Activated CD4-positive, alpha-beta T cell treated with anti-CD3 and anti-CD28 coated beads for 36 hours (primary cell): ENCODE data around the gene PXYLP1. TPM values are rescaled to one million over a fixed set of nuclear protein-coding genes. Genes with fewer than 3 reads are reported as not detected.

Experiments
- ATAC-seq: fragments of 200-7000 bp; cut with Tn5 transposase; one replicate; pipeline ENCODE4 v1.10.0; 2021; ENCODE audit warnings: mild to moderate bottlenecking, moderate library complexity
- CTCF ChIA-PET: fragments of 350-600 bp; sonication (Branson Sonifier 250); formaldehyde crosslinking; loops from one replicate; lab custom pipeline; 2021; ENCODE audit warnings: antibody characterized with exemption; lab: Charles Lee
- POLR2A ChIA-PET: fragments of 350-600 bp; sonication (Branson Sonifier 250); formaldehyde crosslinking; loops from one replicate; lab custom pipeline; 2021; ENCODE audit warnings: antibody characterized with exemption, inconsistent platforms; lab: Charles Lee
- DNase-seq: peaks from one replicate; pipeline ENCODE4 v3.0.0-alpha.2; 2020
- H3K27ac Mint-ChIP-seq: one replicate; pipeline ENCODE4 v1.8.0; 2021; ENCODE audit warnings: mixed read lengths
- H3K27me3 Mint-ChIP-seq: one replicate; pipeline ENCODE4 v1.8.0; 2021; ENCODE audit warnings: mixed read lengths
- H3K36me3 Mint-ChIP-seq: one replicate; pipeline ENCODE4 v1.8.0; 2021; ENCODE audit warnings: low read depth, mixed read lengths
- H3K4me1 Mint-ChIP-seq: one replicate; pipeline ENCODE4 v1.8.0; 2021; ENCODE audit warnings: mixed read lengths
- H3K4me3 Mint-ChIP-seq: one replicate; pipeline ENCODE4 v1.8.0; 2021; ENCODE audit warnings: mild to moderate bottlenecking, moderate library complexity, mixed read lengths
- H3K9me3 Mint-ChIP-seq: one replicate; pipeline ENCODE4 v1.8.0; 2021; ENCODE audit warnings: low read depth, mixed read lengths
- intact Hi-C, 2 experiments: fragments of 100-400 bp; cut with DNase I in 1 of 2; cut with micrococcal nuclease in 1 of 2; formaldehyde crosslinking; loops; one replicate each; pipeline versions ENCODE4 v1.14.2 to v1.15.1; 2022 to 2024; cut with DNase I, micrococcal nuclease
- total RNA-seq, 2 experiments: library from RNA; stranded (reverse); gene quantifications; one replicate each; pipeline ENCODE4 v1.2.3, GENCODE V29; 2021

Gene PXYLP1
- total RNA-seq, 2 experiments from 2014 or later = 10.3 to 12.2 TPM

DNA sequence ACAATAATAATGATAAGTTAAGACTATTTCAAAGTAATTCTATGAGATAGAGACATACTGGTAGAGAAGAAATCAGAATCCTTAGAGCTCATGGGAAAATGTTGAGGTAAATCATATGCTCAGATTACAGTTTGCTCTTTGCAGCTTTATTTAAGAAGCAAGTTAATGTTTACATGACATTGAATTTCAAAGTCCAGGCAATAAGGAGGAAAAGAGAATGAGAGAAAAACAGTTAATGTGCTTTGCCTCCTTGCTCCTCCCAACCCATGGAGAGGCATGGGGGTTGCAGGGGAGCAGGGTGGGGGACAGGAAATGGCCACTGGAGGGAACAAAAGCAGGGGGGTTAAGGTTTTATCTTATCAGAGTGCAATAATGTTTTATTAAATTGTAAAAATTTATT, 94.5 kb downstream of the PXYLP1 start:
- Mint-ChIP-seq H3K36me3 (peaks cover 2% of the 10 kb centered on the region), H3K27ac (no peak overlapping the region), H3K4me1 (peaks cover 23% of the 10 kb centered on the region), H3K9me3 (no peaks in the 10 kb centered on the region), H3K27me3 (no peaks in the 10 kb centered on the region), H3K4me3 (no peak overlapping the region)
- POLR2A ChIA-PET = no interaction called here
- intact Hi-C loops = no loop called here
- DNase-seq (no peak), ATAC-seq (no peak)
- CTCF ChIA-PET = interaction anchor here (0.7 to 1.1 kb wide), 5 partner anchors 15 to 236 kb away, joined by 3 read pairs; no protein-coding TSS in a partner anchor

DNA sequence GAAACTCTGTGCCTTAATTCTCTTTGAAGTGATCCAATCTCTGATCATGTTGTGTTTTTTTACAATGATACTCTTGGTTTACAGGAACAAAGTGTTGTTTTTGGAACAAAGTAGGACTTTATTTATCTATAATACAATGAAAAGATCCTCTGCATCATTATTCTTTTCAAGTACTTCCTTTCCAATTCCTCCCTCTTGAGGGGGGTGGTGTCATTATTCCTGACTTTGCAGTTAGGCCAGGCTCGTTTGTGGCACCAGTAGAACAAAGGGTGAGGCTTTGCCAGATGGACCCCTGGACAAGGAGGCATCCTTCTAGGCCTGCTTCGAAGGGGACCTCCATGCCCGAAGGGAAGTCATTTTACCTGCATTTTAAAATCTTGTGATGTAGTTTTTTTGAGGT, 95.0 kb downstream of the PXYLP1 start:
- Mint-ChIP-seq H3K4me1 (peaks cover 20% of the 10 kb centered on the region), H3K27me3 (no peaks in the 10 kb centered on the region), H3K27ac (no peak overlapping the region), H3K36me3 (peaks cover 2% of the 10 kb centered on the region), H3K4me3 (no peak overlapping the region), H3K9me3 (no peaks in the 10 kb centered on the region)
- no peak for ATAC-seq
- ChIA-PET POLR2A (no interaction called here), CTCF (interaction anchor here (0.8 to 1.1 kb wide), 3 partner anchors 22 to 128 kb away, joined by 3 read pairs; no protein-coding TSS in a partner anchor)
- intact Hi-C loops = no loop called here
- DNase-seq = no peak

DNA sequence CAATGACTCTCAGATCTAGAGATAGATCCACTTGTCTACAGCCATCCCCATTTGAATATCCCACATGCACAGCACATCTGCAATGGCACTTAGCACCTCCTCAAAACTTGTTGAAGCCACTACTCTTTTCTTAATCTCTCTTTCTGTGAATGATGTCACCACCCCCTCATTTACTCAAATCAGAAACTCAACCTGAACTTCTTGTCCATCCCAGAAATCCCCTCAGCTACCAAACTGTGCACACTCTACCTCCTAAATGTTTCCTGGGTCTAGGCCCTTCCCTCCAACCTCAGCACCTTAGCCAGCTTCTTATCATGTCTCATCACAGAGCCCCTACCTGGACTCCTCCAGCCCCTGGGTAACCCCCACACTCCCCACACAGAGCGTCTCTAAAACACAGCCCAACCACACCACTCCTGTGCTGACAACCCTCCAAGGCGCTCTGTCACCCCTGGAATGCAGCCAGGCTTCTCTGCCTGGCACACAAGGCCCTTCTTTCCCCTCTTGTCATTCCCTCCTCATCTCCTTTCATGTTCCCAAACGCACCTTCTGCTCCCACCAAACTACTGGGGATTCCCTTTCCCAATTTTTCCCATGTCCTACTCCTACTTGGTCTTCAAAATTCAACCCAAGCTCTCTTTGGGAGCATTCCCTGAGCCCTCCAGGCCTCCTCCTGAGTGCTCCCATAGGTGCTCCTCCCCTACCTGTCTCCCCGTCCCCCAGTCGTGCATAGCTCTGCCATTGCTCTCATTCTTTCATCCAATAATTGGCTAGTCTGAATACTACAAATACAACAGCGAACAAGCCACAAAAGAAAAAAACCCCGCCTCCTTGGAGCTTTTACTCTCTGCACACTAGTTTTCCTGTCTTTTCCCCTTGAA, 96.9 kb downstream of the PXYLP1 start:
- peak; percentile 57 for DNase-seq
- Mint-ChIP-seq H3K9me3 (no peaks in the 10 kb centered on the region), H3K36me3 (peaks cover 2% of the 10 kb centered on the region), H3K4me1 (peaks cover 17% of the 10 kb centered on the region), H3K4me3 (no peak overlapping the region), H3K27me3 (no peaks in the 10 kb centered on the region), H3K27ac (peak overlapping the region; percentile 29)
- peak; percentile 83 for ATAC-seq
- ChIA-PET CTCF (interaction anchor here (0.6 to 1.1 kb wide), 3 partner anchors 14 to 232 kb away, joined by 3 to 4 read pairs (median 3); no protein-coding TSS in a partner anchor), POLR2A (no interaction called here)
- intact Hi-C loops = no loop called here

DNA sequence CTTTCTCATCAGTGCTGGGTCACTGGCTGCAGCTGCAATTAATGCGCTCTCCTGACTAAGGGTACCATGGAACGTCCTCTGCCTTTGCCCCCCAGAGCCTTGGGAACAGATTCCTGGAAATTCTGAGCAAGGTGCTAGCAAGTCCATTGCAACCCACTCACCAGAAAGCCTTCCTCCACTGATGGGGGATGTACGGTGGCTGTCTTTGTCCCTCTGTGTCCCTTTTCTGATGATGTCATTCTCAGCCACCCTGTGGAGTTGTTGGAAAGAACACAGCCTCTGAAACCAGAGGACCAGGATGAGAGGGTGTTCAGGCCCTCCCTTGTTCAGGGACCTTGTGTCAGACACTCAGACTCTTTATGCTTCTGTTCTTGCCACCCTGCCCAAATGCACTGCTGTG, 98.6 kb downstream of the PXYLP1 start:
- POLR2A ChIA-PET = no interaction called here
- H3K4me3 Mint-ChIP-seq = no peak overlapping the region
- DNase-seq (no peak), ATAC-seq (no peak)
- no peaks in the 10 kb centered on the region for H3K9me3 Mint-ChIP-seq
- peaks cover 17% of the 10 kb centered on the region for H3K4me1 Mint-ChIP-seq
- CTCF ChIA-PET = interaction anchor here (0.9 kb wide), 1 partner anchor 125 kb away, joined by 3 read pairs; no protein-coding TSS in a partner anchor
- no peaks in the 10 kb centered on the region for H3K36me3 Mint-ChIP-seq
- peaks cover 4% of the 10 kb centered on the region for H3K27me3 Mint-ChIP-seq
- intact Hi-C loops = no loop called here
- H3K27ac Mint-ChIP-seq = no peak overlapping the region

DNA sequence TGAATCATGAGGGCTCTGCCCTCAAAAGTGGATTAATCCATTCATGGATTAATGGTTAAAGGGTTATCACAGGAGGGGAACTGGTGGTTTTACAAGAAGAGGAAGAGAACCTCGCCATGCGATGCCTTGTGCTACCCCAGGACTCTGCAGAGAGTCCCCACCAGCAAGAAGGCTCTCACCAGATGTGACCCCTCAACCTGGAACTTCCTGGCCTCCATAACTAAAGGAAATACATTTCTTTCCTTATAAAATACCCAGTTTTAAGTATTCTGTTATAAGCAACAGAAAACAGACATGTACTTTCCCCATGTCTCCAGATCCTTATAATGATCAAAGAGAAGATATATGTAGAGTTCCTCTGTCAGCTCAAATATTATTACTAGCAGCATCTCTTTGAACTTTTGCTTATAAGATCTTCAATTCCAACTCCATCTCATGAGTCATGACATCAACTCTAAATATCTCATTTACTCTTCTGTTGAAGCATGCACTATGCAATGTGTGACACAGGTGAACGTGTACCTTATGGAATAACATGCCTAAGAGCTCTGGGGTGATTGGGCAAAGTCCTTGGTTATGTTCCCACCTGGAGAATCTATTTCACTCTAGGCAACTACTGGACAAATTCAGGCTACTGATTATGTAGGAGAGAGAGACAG, 99.2 kb downstream of the PXYLP1 start:
- ChIA-PET POLR2A (no interaction called here), CTCF (interaction anchor here (0.9 to 1.4 kb wide), 4 partner anchors 99 to 124 kb away, joined by 3 to 4 read pairs (median 4); partner anchors contain the start of gene PXYLP1)
- peaks cover 17% of the 10 kb centered on the region for H3K4me1 Mint-ChIP-seq
- no peaks in the 10 kb centered on the region for H3K36me3 Mint-ChIP-seq
- H3K9me3 Mint-ChIP-seq = no peaks in the 10 kb centered on the region
- no peak overlapping the region for H3K4me3 Mint-ChIP-seq
- DNase-seq (no peak), ATAC-seq (no peak)
- H3K27me3 Mint-ChIP-seq = peaks cover 4% of the 10 kb centered on the region
- H3K27ac Mint-ChIP-seq = no peak overlapping the region
- intact Hi-C loops = no loop called here

DNA sequence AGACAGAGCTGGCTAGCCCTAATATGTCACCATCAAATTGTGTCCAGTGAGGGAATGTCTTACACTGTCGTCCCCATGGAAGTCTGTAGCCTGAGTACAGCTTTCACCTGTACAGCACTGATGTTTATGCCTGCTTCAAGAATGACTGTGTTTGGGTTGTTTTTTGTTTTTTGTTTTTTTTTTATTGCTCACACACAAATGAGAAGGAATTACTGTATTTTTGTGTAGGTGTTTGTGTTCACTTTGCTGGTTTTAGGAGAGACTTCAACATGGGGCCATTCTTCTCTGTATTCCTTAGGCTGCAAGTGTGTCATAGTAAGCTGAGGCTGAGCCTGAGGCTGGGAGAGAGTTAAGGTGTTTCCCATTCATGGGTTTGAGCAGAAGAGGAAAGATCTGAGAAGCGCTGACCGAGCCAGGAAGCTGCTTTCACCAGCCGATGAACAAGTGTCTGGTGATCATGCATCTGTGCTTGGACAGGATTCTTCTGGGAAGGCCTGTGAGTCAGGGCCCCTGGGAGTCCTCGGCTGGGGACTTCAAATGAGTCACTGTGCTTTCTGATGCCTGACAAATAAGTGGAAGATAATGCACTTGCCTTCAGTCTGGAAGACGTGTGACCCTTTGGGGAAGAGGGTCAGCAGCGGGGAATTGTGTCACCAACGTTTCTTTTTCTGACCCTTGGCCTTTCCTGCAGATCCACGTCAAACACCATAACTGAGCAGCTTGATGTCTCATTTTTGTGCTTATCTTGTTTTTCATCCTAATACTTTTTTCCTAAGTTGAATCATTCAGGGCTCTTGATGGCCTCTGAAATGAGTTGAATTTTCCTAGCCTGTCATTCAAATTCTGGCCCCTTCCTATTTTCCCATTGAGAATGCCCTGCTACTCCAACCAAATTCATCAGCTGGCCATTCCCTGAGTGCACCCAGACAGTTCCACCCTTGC, 100.0 kb downstream of the PXYLP1 start:
- H3K4me1 Mint-ChIP-seq = peaks cover 17% of the 10 kb centered on the region
- H3K9me3 Mint-ChIP-seq = no peaks in the 10 kb centered on the region
- no peak overlapping the region for H3K27ac Mint-ChIP-seq
- DNase-seq = peak; percentile 18
- ChIA-PET CTCF (interaction anchor here (0.7 to 1.4 kb wide), 6 partner anchors 100 to 209 kb away, joined by 3 to 4 read pairs (median 3); partner anchors contain the start of gene PXYLP1), POLR2A (no interaction called here)
- peaks cover 4% of the 10 kb centered on the region for H3K27me3 Mint-ChIP-seq
- no peak overlapping the region for H3K4me3 Mint-ChIP-seq
- intact Hi-C loops = no loop called here
- ATAC-seq = no peak
- no peaks in the 10 kb centered on the region for H3K36me3 Mint-ChIP-seq

DNA sequence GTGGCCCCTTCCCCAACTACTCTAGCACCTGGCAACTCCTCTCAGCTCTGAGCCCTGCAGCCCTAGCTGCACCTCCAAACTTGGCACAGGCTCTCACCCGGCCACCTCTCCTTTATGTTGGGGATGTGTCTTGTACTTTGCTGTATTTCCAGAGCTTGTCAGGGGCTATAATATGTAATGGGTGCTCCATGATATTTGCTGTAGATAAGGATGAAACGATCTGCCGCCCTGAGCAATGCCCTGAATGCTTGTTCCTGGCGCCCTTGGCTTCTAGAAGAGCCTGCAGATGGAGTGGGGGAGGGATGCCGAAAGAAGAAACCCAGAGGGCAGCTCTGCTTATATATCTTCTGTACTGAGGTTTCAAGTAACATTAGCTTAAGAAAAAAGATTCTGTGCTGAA, 100.8 kb downstream of the PXYLP1 start:
- H3K27me3 Mint-ChIP-seq = peaks cover 4% of the 10 kb centered on the region
- H3K27ac Mint-ChIP-seq = no peak overlapping the region
- H3K36me3 Mint-ChIP-seq = no peaks in the 10 kb centered on the region
- H3K4me1 Mint-ChIP-seq = peaks cover 17% of the 10 kb centered on the region
- ChIA-PET CTCF (interaction anchor here (0.7 to 1.4 kb wide), 3 partner anchors 122 to 209 kb away, joined by 3 read pairs; no protein-coding TSS in a partner anchor), POLR2A (no interaction called here)
- intact Hi-C loops = no loop called here
- no peaks in the 10 kb centered on the region for H3K9me3 Mint-ChIP-seq
- ATAC-seq (no peak), DNase-seq (no peak)
- no peak overlapping the region for H3K4me3 Mint-ChIP-seq

DNA sequence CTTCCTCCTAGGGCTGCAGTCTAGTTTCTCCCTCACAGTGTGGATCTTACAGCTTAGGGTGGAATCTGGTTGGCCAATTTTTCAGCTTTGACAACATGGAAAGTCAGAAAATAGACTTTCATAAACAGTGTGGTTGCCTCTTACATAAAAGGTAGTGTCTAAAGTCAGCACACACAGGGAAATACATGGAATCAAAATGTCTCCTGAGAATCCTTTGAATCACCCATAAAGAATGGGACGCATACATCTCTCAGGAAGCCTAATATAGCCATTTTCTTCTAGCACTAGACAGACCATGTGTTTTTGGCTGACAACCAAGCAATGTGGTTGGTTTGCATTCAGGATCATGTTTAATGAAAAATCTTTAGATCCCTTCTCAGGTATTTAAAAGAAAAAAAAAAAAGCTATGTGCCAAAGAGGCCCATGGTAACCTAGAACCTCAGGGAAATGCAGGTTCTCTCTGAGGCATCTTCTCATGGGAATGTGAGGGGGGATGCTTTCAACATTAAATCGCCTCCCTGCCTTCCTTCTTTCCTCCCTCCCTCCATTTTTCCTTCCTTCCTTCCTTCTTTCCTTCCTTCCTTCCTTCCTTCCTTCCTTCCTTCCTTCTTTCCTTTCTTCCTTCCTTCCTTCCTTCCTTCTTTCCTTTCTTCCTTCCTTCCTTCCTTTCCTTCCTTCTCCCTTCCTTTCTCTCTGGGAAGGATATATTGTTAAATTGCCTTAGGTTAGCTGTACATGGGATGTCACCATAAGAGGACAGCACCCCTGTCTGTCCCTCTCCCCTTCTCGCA, 102.4 kb downstream of the PXYLP1 start:
- CTCF ChIA-PET = interaction anchor here (0.7 to 1.2 kb wide), 3 partner anchors 14 to 122 kb away, joined by 3 to 4 read pairs (median 3); no protein-coding TSS in a partner anchor
- no peak overlapping the region for H3K27ac Mint-ChIP-seq
- ATAC-seq = no peak

DNA sequence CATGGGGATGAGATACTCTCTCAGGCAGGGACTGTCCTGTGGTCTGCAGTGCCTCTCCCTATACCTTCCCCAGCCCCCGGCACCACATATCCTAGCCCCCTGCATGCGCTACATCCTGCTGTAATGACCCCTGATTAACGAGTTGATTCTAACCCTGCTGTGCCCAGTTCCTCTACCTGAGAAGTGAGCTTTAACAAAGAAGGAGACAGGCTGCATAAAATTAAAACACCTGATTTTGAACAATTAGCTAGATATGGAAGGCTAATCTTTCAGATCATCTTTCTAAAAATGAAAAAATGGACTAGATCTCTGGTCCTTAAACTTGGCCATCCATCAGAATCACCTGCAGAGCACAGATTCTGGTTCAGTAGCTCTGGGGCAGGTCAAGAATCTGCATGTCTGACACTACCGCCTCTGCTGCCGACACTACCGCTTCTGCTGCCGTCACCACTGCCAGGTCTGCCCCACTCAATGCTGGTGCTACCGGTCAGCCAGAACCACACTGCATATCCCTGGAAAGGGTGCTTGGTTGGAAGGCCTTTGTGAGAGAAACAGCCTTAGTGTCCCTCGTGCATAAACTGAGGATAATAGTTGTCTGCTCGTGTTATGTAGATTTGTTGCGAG, 103.1 kb downstream of the PXYLP1 start:
- H3K9me3 Mint-ChIP-seq = no peaks in the 10 kb centered on the region
- H3K27ac Mint-ChIP-seq = no peak overlapping the region
- DNase-seq (no peak), ATAC-seq (no peak)
- CTCF ChIA-PET = interaction anchor here (0.7 to 1.5 kb wide), 4 partner anchors 13 to 139 kb away, joined by 3 to 4 read pairs (median 3); no protein-coding TSS in a partner anchor
- no peaks in the 10 kb centered on the region for H3K36me3 Mint-ChIP-seq
- no peak overlapping the region for H3K4me3 Mint-ChIP-seq
- POLR2A ChIA-PET = no interaction called here
- H3K27me3 Mint-ChIP-seq = peaks cover 5% of the 10 kb centered on the region
- peaks cover 6% of the 10 kb centered on the region for H3K4me1 Mint-ChIP-seq
- intact Hi-C loops = no loop called here

More for the DNA sequence above, 102.4 kb downstream of the PXYLP1 start:
- Mint-ChIP-seq H3K27me3 (peaks cover 5% of the 10 kb centered on the region), H3K4me3 (no peak overlapping the region), H3K36me3 (no peaks in the 10 kb centered on the region), H3K4me1 (peaks cover 6% of the 10 kb centered on the region), H3K9me3 (no peaks in the 10 kb centered on the region)
- POLR2A ChIA-PET = no interaction called here
- intact Hi-C loops = no loop called here
- DNase-seq = no peak
